SJCRH30 (cell line): ENCODE results near the gene TPPP3. TPM values are rescaled to one million over a fixed set of nuclear protein-coding genes. Genes with fewer than 3 reads are reported as not detected.

Experiments
- DNase-seq, 2 experiments: peaks; one replicate each; pipeline ENCODE4 v3.0.0-alpha.2; 2015 to 2020
- H3K27ac ChIP-seq: fragments of 250-450 bp; sonication (Bioruptor Pico); 2 replicates; pipeline ENCODE4 v1.5.1; 2020; ENCODE audit warnings: mild to moderate bottlenecking, moderate library complexity
- H3K27me3 ChIP-seq: fragments of 250-450 bp; sonication (Bioruptor Pico); 2 replicates; pipeline ENCODE4 v1.5.1; 2020; ENCODE audit warnings: mild to moderate bottlenecking, moderate library complexity
- H3K36me3 ChIP-seq: fragments of 250-450 bp; sonication (Bioruptor Pico); 2 replicates; pipeline ENCODE4 v1.5.1; 2020; ENCODE audit warnings: mild to moderate bottlenecking, moderate library complexity
- H3K4me1 ChIP-seq: fragments of 250-450 bp; sonication (Bioruptor Pico); 2 replicates; pipeline ENCODE4 v1.5.1; 2020; ENCODE audit warnings: mild to moderate bottlenecking, moderate library complexity
- H3K4me3 ChIP-seq: fragments of 250-450 bp; sonication (Bioruptor Pico); 2 replicates; pipeline ENCODE4 v1.5.1; 2020; ENCODE audit warnings: mild to moderate bottlenecking, moderate library complexity
- H3K9me3 ChIP-seq: fragments of 250-450 bp; sonication (Bioruptor Pico); replicated peaks from 2 replicates; pipeline ENCODE4 v1.5.1; 2020; ENCODE audit warnings: mild to moderate bottlenecking, moderate library complexity
- total RNA-seq: library from RNA; depleted of rRNA; stranded (reverse); fragments of >200 nt; shearing (Covaris generic); gene quantifications from 2 replicates; pipeline ENCODE4 v1.2.3, GENCODE V29; 2014

The TPPP3 gene
- total RNA-seq, 1 experiment from 2014 or later, result 34.6 TPM

- H3K36me3 ChIP-seq, result no peaks in the 10 kb centered on the region
- H3K27me3 ChIP-seq, result no peaks in the 10 kb centered on the region
- H3K4me1 ChIP-seq, result peaks cover 6% of the 10 kb centered on the region
- H3K9me3 ChIP-seq, result no peaks in the 10 kb centered on the region
- H3K4me3 ChIP-seq, result no peak overlapping the region
- no peak overlapping the region for H3K27ac ChIP-seq
- DNase-seq, result no peak
These were observed 37.2 kb upstream of the TPPP3 start for GRCh38 chr16:67430504-67430976.

DNA sequence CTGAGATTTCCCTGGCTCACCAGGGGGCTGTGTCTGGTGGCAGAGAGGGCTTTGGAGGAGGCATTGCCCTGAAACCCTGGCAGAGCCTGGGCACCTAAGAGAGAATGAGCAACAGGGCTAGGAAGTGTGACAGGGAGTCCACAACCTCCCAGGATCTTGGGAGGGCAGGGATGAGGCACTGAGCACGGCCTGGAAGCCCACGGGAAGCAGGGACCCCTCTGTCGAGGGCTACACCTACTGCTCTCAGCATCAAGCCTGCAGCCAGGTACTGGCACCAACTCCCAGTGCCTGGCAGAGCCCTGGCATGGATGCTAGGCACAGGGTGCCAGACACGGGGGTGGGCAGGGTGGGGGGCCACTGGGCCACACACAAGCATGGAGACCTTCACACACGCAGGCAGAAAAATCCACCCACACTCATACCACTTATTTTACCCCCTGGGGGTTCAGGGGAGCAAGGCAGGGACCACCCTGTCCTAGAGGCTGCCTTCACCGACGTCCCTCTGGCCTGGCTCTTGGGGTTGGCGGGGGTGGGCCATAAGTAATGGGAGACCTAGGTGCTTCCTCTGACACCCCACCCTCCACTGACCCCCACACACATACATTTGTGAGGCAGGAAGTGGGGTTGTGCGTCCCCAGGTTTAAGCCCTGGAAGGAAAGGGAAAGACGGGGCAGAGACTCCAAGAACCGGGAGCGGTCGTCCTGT is 36.7 kb upstream of the TPPP3 start:
- Histone ChIP-seq H3K9me3 (no peaks in the 10 kb centered on the region), H3K36me3 (no peaks in the 10 kb centered on the region), H3K4me1 (peaks cover 6% of the 10 kb centered on the region), H3K4me3 (no peak overlapping the region), H3K27me3 (no peaks in the 10 kb centered on the region), H3K27ac (no peak overlapping the region)
- DNase-seq, result no peak

- Histone ChIP-seq H3K27me3 (no peaks in the 10 kb centered on the region), H3K9me3 (no peaks in the 10 kb centered on the region), H3K4me3 (no peak overlapping the region), H3K36me3 (no peaks in the 10 kb centered on the region), H3K4me1 (peaks cover 10% of the 10 kb centered on the region), H3K27ac (no peak overlapping the region)
- no peak for DNase-seq
These were observed 35.9 kb upstream of the TPPP3 start for GRCh38 chr16:67429053-67429798.

GRCh38 chr16:67428146-67428731 is 34.9 kb upstream of the TPPP3 start:
- Histone ChIP-seq H3K4me3 (no peak overlapping the region), H3K4me1 (peaks cover 11% of the 10 kb centered on the region), H3K27me3 (no peaks in the 10 kb centered on the region), H3K36me3 (no peaks in the 10 kb centered on the region), H3K9me3 (no peaks in the 10 kb centered on the region), H3K27ac (no peak overlapping the region)
- DNase-seq, result peak; percentile 89 to 93

GRCh38 chr16:67426950-67427349 is 33.7 kb upstream of the TPPP3 start:
- no peak overlapping the region for H3K27ac ChIP-seq
- no peaks in the 10 kb centered on the region for H3K27me3 ChIP-seq
- no peak overlapping the region for H3K4me3 ChIP-seq

DNA sequence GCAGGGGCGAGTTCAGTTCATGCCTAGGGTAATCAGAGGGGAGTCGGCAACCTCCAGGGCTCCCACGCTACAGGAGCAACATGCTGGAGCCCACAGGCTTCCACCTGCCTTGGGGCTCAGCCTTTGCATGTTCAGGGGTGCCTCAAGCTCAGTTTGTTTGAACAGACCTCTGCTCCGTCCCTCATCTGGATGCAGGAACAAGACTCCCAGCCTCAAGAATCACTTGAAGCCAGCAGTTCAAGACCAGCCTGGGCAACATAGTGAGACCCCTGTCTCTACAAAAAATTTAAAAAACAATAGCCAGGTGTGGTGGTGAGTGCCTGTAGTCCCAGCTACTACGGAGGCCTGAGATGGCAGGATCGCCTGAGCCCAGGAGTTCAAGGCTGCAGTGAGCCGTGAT is 32.7 kb upstream of the TPPP3 start:
- no peaks in the 10 kb centered on the region for H3K36me3 ChIP-seq
- no peaks in the 10 kb centered on the region for H3K27me3 ChIP-seq
- no peaks in the 10 kb centered on the region for H3K9me3 ChIP-seq
- no peak for DNase-seq
- no peak overlapping the region for H3K4me3 ChIP-seq
- H3K4me1 ChIP-seq, result peaks cover 12% of the 10 kb centered on the region
- H3K27ac ChIP-seq, result no peak overlapping the region

More at GRCh38 chr16:67426950-67427349, 33.7 kb upstream of the TPPP3 start:
- Histone ChIP-seq H3K4me1 (peaks cover 16% of the 10 kb centered on the region), H3K36me3 (no peaks in the 10 kb centered on the region), H3K9me3 (no peaks in the 10 kb centered on the region)
- no peak for DNase-seq

- peaks cover 12% of the 10 kb centered on the region for H3K4me1 ChIP-seq
- no peak overlapping the region for H3K4me3 ChIP-seq
- no peaks in the 10 kb centered on the region for H3K27me3 ChIP-seq
These were observed 32.3 kb upstream of the TPPP3 start for GRCh38 chr16:67425580-67425979.

DNA sequence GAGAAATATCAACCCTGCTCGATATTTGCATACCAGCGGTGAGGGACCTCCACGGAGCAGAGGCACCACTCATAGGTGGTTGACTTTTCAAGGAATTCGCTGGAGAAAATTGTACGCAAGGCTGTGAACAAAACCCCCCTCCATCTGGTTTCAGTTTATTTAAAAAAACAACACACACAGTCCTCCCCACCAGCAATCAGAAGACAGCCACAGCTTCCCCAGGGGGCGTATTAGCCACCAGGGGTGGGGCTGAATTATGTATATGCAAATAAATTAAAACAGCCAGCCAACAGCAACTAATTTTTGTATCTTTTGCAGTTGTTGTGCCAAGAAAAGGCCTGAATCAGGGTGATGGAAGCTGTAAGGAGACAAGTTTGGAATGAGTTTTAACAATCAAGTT is 31.8 kb upstream of the TPPP3 start:
- no peaks in the 10 kb centered on the region for H3K9me3 ChIP-seq
- no peaks in the 10 kb centered on the region for H3K27me3 ChIP-seq
- H3K4me3 ChIP-seq, result no peak overlapping the region
- H3K4me1 ChIP-seq, result peaks cover 12% of the 10 kb centered on the region
- H3K27ac ChIP-seq, result no peak overlapping the region
- H3K36me3 ChIP-seq, result no peaks in the 10 kb centered on the region
- no peak for DNase-seq

More at GRCh38 chr16:67425580-67425979, 32.3 kb upstream of the TPPP3 start:
- Histone ChIP-seq H3K36me3 (no peaks in the 10 kb centered on the region), H3K9me3 (no peaks in the 10 kb centered on the region), H3K27ac (no peak overlapping the region)
- DNase-seq, result no peak

DNA sequence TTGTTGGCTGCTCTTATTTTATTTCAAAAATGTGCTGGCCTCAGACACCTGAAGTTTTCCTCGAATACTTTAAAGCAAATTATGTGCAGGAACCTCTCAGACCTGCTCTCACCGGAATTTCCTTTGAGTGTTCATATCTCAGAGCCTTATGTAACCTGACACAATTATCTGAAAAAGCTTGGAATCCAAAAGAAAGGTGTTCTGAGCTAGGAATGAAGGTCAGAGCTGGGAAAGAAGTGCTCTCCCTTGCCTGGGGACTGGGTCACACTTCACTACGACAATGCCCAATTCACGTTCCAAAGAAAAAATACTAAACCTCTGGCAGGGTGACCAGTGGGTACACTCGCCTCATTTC is 30.9 kb upstream of the TPPP3 start:
- Histone ChIP-seq H3K9me3 (no peaks in the 10 kb centered on the region), H3K27me3 (no peaks in the 10 kb centered on the region), H3K36me3 (no peaks in the 10 kb centered on the region), H3K4me1 (peaks cover 18% of the 10 kb centered on the region), H3K27ac (no peak overlapping the region), H3K4me3 (no peak overlapping the region)
- DNase-seq, result no peak

DNA sequence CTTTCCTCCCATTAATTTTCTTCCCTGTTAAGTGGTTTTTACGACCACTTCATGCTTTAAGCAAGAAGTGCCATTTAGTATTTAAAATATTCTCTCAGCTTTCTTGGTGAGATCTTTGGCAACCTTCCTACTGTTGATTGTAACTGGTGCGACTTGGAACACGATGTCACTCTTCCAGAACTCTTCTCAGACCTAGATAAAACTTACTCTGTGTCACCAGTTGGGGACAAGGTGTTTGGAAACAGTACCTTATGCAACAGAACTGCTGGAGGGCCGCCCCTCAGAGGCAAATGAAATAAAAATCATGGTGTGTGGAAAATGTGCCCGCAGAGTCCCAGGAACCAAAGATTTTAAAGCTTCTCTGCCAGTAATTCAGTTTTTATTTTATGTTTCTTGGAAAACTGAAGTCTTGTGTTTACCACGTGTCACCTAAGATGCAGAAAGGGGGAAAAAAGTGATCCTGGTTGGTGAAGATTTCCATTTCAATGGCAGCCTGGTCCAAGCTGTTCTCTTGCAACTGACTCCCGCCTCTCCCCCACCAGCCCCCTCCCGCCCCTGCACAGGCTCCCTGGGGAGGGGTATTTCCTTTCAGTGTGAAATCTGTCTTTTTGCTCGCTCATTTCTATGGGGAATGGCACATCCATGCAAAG is 30.4 kb upstream of the TPPP3 start:
- no peaks in the 10 kb centered on the region for H3K27me3 ChIP-seq
- peak in 1 of 2 experiments; percentile 48 for DNase-seq
- H3K4me1 ChIP-seq, result peaks cover 19% of the 10 kb centered on the region
- H3K9me3 ChIP-seq, result no peaks in the 10 kb centered on the region
- no peaks in the 10 kb centered on the region for H3K36me3 ChIP-seq
- no peak overlapping the region for H3K27ac ChIP-seq
- no peak overlapping the region for H3K4me3 ChIP-seq

DNA sequence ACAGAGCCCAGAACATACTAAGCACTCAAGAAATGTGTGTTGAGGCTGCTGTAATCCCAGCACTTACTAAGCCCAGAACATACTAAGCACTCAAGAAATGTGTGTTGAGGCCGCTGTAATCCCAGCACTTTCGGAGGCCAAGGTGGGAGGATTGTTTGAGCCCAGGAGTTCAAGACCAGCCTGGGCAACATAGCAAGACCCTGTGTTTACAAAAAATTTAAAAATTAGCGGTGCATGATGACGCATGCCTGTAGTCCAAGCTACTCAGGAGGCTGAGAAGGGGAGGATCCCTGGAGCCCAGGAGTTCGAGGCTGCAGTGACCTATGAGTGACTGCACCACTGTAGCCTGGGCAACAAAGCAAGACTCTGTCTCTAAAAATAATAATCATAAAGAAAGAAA is 29.7 kb upstream of the TPPP3 start:
- no peaks in the 10 kb centered on the region for H3K9me3 ChIP-seq
- no peak overlapping the region for H3K27ac ChIP-seq
- H3K4me1 ChIP-seq, result peaks cover 16% of the 10 kb centered on the region
- H3K4me3 ChIP-seq, result no peak overlapping the region
- H3K27me3 ChIP-seq, result no peaks in the 10 kb centered on the region
- DNase-seq, result no peak
- H3K36me3 ChIP-seq, result no peaks in the 10 kb centered on the region

- no peaks in the 10 kb centered on the region for H3K9me3 ChIP-seq
- H3K27ac ChIP-seq, result no peak overlapping the region
- no peaks in the 10 kb centered on the region; the same call in 1 of the 2 replicates for H3K27me3 ChIP-seq
- no peaks in the 10 kb centered on the region for H3K36me3 ChIP-seq
- no peak for DNase-seq
- no peak overlapping the region for H3K4me3 ChIP-seq
- peaks cover 16% of the 10 kb centered on the region for H3K4me1 ChIP-seq
These were observed 27.7 kb upstream of the TPPP3 start for GRCh38 chr16:67421030-67421429.

DNA sequence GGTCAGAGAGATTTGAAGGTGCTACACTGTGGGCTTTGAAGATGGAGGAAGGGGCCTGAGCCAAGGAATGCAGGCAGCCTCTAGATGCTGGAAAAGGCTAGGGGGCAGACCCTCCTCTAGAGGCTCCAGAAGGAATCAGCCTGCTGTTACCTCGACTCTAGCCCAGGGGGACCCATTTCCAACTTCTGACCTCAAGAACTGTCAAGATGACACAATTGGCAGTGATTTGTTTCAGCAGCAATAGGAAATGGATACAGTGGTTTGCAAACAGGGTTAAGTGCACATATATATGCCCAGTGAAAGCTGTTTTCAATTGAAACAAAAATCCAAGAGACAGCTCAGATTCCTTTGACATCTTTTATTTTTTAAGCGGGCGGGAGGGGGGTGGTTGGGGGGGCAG is 26.6 kb upstream of the TPPP3 start:
- Histone ChIP-seq H3K27me3 (peaks cover 5% of the 10 kb centered on the region; the same call in 1 of the 2 replicates), H3K4me1 (peaks cover 16% of the 10 kb centered on the region), H3K27ac (no peak overlapping the region), H3K9me3 (no peaks in the 10 kb centered on the region), H3K36me3 (no peaks in the 10 kb centered on the region), H3K4me3 (no peak overlapping the region)
- DNase-seq, result no peak

DNA sequence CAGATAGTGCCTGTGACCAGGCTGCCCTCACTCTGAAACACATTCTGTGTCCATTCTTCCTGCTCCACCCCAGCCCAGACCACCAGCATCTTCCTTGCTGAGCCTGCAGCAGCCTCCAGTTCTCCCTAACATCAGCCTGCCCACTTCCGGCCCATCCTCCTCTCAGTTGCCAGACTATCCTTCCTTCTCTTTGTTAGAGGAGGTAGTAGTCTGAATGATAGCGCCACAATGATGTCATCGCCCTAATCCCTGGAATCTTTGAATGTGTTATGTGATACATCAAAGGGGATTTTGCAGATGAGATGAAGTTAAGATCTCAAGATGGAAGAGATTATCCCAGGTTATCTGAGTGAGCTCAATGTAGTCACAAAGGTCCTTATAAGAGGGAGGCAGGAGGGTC is 26.2 kb upstream of the TPPP3 start:
- no peaks in the 10 kb centered on the region for H3K36me3 ChIP-seq
- H3K27ac ChIP-seq, result no peak overlapping the region
- no peak overlapping the region for H3K4me3 ChIP-seq
- H3K27me3 ChIP-seq, result peaks cover 5% of the 10 kb centered on the region; the same call in 1 of the 2 replicates
- DNase-seq, result peak; percentile 55 to 66
- H3K4me1 ChIP-seq, result peaks cover 15% of the 10 kb centered on the region
- no peaks in the 10 kb centered on the region for H3K9me3 ChIP-seq
